ENCODE data around the gene COL27A1. TPM values are rescaled to one million over a fixed set of nuclear protein-coding genes. Genes with fewer than 3 reads are reported as not detected.

The COL27A1 gene
- total and polyA plus RNA-seq, 4 donors: 10.9 to 25.6 (median 17.4) TPM

DNA sequence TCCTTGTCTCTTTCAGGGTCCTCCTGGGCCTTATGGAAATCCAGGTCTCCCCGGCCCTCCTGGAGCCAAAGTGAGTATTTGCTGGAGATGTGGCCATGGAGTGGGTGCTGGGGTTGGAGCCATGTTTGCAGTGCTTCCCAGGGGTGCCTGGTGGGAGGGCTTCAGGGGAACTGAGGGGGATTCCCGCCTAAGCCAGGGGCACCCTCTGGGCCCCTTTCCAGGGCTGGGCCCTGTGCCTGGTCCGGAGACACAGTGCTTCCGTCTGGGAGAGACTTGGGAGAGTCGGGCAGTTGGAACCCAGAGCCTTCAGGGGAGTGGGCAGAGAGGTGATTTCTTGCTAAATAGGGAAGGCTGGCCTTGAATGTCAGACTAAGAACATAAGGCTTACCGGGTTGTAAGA lies 27.7 kb downstream of the COL27A1 start:
- Histone ChIP-seq H3K4me3 (no peak overlapping the region), H3K27ac (ENCODE audit: low read depth in 1 of 2, low read length in 1 of 2) (no peak overlapping the region), H3K36me3 (ENCODE audit: control insufficient read depth in 4 of 4, insufficient read depth in 4 of 4, low read length in 4 of 4) (peaks cover 0 to 30% (median 12%) of the 10 kb centered on the region in 4 donors), H3K9me3 (ENCODE audit: control insufficient read depth in 4 of 4, insufficient read depth in 3 of 4, low read length in 3 of 4) (no peaks in the 10 kb centered on the region), H3K27me3 (ENCODE audit: control insufficient read depth in 3 of 3, insufficient read depth in 3 of 3, low read length in 2 of 3) (no peaks in the 10 kb centered on the region), H3K4me1 (ENCODE audit: control insufficient read depth in 5 of 5, insufficient read depth in 5 of 5, low read length in 5 of 5) (peaks cover 3 to 40% (median 17%) of the 10 kb centered on the region in 5 donors), H3K9ac (ENCODE audit: insufficient read depth in 1 of 2, low read length in 2 of 2) (no peak overlapping the region)
- WGBS, 2 donors: 76 to 87% methylated on average over 6 of the region's 6 CpGs
- TF ChIP-seq, protein P1, sequence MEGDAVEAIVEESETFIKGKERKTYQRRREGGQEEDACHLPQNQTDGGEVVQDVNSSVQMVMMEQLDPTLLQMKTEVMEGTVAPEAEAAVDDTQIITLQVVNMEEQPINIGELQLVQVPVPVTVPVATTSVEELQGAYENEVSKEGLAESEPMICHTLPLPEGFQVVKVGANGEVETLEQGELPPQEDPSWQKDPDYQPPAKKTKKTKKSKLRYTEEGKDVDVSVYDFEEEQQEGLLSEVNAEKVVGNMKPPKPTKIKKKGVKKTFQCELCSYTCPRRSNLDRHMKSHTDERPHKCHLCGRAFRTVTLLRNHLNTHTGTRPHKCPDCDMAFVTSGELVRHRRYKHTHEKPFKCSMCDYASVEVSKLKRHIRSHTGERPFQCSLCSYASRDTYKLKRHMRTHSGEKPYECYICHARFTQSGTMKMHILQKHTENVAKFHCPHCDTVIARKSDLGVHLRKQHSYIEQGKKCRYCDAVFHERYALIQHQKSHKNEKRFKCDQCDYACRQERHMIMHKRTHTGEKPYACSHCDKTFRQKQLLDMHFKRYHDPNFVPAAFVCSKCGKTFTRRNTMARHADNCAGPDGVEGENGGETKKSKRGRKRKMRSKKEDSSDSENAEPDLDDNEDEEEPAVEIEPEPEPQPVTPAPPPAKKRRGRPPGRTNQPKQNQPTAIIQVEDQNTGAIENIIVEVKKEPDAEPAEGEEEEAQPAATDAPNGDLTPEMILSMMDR (IDR thresholded peaks at IDR 0.05; ENCODE audit: control extremely low read depth, extremely low read depth): no peak
- DNase-seq (no peak), ATAC-seq (ENCODE audit: insufficient read depth, low FRiP score) (no peak)

DNA sequence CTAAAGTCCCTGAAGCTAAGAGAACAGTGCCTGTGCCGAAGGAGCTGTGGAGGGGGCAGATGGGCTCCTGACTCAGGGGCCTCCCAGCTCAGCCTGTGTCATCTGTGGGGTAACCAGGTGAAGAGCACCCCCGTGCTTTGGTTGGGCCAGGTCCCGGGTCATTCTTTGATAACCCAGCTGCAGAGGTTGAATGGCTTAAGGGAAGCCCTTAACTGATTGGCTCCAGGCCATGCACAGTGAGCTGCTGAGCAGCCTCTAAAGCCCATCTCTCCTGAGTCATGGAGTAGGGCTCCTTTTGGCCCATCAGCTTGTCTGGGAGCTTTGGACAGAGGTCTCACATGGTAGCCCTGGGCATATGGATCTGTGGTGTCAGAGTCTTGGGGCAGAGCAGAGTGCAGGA lies 28.7 kb downstream of the COL27A1 start:
- H3K36me3 ChIP-seq (ENCODE audit: control insufficient read depth in 4 of 4, insufficient read depth in 4 of 4, low read length in 4 of 4): peaks cover 0 to 24% (median 11%) of the 10 kb centered on the region in 4 donors
- H3K9ac ChIP-seq (ENCODE audit: insufficient read depth in 1 of 2, low read length in 2 of 2): no peak overlapping the region
- TF ChIP-seq, protein P1 (IDR thresholded peaks at IDR 0.05; ENCODE audit: control extremely low read depth, extremely low read depth): no peak
- H3K4me3 ChIP-seq: no peak overlapping the region
- H3K9me3 ChIP-seq (ENCODE audit: control insufficient read depth in 4 of 4, insufficient read depth in 3 of 4, low read length in 3 of 4): no peaks in the 10 kb centered on the region
- H3K27me3 ChIP-seq (ENCODE audit: control insufficient read depth in 3 of 3, insufficient read depth in 3 of 3, low read length in 2 of 3): no peaks in the 10 kb centered on the region
- 55 to 63% methylated on average over 3 of the region's 3 CpGs for WGBS, 2 donors
- DNase-seq (no peak), ATAC-seq (ENCODE audit: insufficient read depth, low FRiP score) (no peak)
- peaks cover 3 to 40% (median 14%) of the 10 kb centered on the region in 5 donors for H3K4me1 ChIP-seq (ENCODE audit: control insufficient read depth in 5 of 5, insufficient read depth in 5 of 5, low read length in 5 of 5)
- no peak overlapping the region for H3K27ac ChIP-seq (ENCODE audit: low read depth in 1 of 2, low read length in 1 of 2)

- Histone ChIP-seq H3K36me3 (ENCODE audit: control insufficient read depth in 4 of 4, insufficient read depth in 4 of 4, low read length in 4 of 4) (peaks cover 0 to 24% (median 9%) of the 10 kb centered on the region in 4 donors), H3K4me3 (no peak overlapping the region), H3K27me3 (ENCODE audit: control insufficient read depth in 3 of 3, insufficient read depth in 3 of 3, low read length in 2 of 3) (no peaks in the 10 kb centered on the region), H3K9ac (ENCODE audit: insufficient read depth in 1 of 2, low read length in 2 of 2) (no peak overlapping the region), H3K9me3 (ENCODE audit: control insufficient read depth in 4 of 4, insufficient read depth in 3 of 4, low read length in 3 of 4) (peaks cover 0 to 3% (median 0%) of the 10 kb centered on the region in 4 donors), H3K4me1 (ENCODE audit: control insufficient read depth in 5 of 5, insufficient read depth in 5 of 5, low read length in 5 of 5) (peaks cover 3 to 35% (median 14%) of the 10 kb centered on the region in 5 donors), H3K27ac (ENCODE audit: low read depth in 1 of 2, low read length in 1 of 2) (no peak overlapping the region)
- TF ChIP-seq, protein P1 (IDR thresholded peaks at IDR 0.05; ENCODE audit: control extremely low read depth, extremely low read depth): no peak
- DNase-seq (no peak), ATAC-seq (ENCODE audit: insufficient read depth, low FRiP score) (no peak)
- 90 to 95% methylated on average over 2 of the region's 2 CpGs for WGBS, 2 donors
Measured at GRCh38 chr9:114184866-114185265, 29.5 kb downstream of the COL27A1 start.

Data from lung (tissue), 12 donors.